GM12873 (cell line): ENCODE measurements around the gene VPS11.

ENCODE experiments used
- TF ChIP-seq, protein P1 (sequence below): IDR thresholded peaks from 2 replicates; pipeline ENCODE4 v1.5.1; 2012; ENCODE audit warnings: low read depth, mild to moderate bottlenecking, moderate library complexity, low read length, control low read depth; ENCODE audit not compliant: insufficient read depth; ENCODE audit errors: missing control alignments

Gene VPS11

DNA sequence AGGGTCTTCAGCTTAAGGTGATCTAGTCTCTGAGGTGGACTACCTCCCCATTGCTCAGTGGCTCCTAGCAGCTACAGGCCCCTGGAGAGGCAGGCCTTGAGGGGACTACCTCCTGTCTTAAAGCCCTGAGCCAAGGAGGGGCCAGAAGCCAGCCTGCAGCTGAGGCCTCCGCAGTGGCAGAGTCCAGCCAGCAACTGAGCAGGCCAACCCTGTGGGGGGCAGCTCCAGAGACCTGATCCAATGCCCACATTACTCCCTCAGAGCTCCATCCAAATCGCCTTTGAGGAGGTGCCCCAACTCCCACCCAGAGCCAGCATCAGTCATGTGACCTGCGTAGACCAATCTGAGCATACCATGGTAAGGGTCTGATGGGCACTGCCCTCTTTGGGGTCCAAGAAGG is 42.2 kb downstream of the VPS11 start:
- TF ChIP-seq, protein P1, sequence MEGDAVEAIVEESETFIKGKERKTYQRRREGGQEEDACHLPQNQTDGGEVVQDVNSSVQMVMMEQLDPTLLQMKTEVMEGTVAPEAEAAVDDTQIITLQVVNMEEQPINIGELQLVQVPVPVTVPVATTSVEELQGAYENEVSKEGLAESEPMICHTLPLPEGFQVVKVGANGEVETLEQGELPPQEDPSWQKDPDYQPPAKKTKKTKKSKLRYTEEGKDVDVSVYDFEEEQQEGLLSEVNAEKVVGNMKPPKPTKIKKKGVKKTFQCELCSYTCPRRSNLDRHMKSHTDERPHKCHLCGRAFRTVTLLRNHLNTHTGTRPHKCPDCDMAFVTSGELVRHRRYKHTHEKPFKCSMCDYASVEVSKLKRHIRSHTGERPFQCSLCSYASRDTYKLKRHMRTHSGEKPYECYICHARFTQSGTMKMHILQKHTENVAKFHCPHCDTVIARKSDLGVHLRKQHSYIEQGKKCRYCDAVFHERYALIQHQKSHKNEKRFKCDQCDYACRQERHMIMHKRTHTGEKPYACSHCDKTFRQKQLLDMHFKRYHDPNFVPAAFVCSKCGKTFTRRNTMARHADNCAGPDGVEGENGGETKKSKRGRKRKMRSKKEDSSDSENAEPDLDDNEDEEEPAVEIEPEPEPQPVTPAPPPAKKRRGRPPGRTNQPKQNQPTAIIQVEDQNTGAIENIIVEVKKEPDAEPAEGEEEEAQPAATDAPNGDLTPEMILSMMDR = no peak

DNA sequence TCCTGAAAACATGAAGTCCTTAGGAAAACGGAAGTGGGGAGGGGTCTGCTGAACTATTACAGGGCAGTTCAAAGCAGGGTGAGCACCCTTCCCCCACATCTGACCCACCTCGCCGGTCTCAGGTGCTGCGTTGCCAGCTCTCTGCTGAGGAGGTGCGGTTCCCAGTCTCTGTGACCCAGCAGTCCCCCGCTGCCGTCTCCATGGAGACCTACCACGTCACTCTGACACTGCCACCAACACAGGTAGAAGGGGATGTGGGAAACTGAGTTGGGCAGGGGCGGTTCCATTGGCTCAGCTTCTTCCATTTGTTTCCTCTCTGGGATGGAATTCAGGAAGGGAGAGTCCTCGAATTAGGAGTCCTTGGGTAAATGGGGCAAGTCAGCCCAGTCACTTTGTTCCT is 42.8 kb downstream of the VPS11 start:
- TF ChIP-seq, protein P1 = no peak

DNA sequence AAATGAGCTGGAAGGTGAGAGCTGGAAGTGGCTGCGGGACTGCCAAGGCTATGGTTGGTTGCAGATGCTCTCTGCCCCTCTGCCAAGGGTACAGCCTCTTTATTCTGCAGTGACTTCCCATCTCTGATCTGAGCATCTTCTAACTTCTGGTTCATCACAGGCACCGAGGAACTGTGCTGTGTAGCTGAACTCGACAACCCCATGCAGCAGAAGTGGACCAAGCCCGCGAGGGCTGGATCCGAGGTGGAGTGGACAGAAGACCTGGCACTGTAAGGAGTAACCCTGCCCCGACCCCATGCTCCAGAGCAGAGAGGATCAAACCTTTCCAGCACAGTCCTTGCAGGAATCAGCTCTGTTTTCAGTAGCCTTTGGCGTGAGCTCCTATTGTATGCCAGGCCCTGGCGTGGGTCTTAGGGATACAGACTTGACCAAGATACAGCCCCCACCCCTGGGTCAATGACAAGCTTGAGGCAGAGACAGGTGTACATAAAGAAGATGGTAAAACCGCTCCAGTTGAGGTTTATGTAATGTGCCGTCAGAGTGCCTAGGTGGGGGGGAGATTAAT is 43.8 kb downstream of the VPS11 start:
- TF ChIP-seq, protein P1 = no peak

DNA sequence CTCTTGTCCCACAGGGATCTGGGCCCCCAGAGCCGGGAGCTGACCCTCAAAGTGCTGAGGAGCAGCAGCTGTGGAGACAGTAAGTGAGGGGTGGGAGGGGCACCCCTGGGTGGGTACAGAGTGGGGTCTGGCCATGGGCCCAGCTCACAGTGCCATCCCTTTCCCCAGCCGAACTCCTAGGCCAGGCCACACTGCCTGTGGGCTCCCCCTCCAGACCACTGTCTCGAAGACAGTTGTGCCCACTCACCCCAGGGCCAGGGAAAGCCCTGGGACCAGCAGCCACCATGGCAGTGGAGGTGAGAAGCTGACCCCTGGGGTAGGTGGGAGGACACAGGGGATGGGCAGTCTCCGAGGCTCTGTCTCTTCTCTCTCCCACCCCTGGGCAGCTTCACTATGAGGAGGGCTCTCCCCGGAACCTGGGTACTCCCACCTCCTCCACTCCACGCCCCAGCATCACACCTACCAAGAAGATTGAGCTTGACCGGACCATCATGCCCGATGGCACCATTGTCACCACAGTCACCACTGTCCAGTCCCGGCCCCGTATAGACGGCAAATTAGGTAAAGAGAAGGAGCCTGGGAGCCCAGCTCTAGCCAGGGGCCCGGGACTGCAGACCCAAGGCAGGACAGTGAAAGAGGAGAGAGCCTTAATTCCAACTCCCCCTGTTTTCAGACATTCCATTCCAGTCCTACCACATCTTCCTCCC is 44.8 kb downstream of the VPS11 start:
- TF ChIP-seq, protein P1 = no peak

DNA sequence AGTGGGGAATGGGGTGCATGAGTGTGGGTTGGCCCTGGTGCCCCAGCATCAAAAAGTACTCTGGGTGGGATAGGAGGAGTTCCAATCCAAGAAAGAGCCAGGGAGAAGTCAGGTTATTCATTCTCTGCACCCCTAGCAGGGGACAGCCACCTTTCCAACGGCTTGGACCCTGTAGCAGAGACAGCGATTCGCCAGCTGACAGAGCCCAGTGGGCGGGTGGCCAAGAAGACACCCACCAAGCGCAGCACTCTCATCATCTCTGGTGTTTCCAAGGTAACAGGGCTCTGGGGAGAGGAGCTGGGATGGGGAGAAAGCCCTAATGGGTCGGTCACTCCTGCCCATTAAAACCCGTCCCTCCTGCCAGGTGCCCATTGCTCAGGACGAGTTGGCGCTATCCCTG is 46.1 kb downstream of the VPS11 start:
- TF ChIP-seq, protein P1 = no peak

DNA sequence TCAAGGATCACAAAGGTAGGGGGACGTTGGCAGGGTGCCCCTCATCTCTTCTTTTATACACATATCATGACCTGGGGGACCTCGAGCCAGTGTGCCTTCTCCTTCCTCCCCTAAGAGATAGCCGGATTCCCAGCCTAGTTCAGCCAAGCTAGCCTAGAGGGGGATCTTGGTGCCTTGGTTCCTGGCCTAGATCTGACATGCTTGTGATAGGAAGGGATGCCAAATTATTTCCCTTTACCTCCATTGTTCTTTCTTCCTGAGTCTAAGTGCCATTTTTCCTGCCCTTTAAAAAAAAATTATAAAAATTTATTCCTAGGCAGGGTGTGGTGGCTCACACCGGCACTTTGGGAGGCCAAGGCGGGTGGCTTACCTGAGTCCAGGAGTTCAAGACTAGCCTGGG is 46.7 kb downstream of the VPS11 start:
- TF ChIP-seq, protein P1 = no peak

DNA sequence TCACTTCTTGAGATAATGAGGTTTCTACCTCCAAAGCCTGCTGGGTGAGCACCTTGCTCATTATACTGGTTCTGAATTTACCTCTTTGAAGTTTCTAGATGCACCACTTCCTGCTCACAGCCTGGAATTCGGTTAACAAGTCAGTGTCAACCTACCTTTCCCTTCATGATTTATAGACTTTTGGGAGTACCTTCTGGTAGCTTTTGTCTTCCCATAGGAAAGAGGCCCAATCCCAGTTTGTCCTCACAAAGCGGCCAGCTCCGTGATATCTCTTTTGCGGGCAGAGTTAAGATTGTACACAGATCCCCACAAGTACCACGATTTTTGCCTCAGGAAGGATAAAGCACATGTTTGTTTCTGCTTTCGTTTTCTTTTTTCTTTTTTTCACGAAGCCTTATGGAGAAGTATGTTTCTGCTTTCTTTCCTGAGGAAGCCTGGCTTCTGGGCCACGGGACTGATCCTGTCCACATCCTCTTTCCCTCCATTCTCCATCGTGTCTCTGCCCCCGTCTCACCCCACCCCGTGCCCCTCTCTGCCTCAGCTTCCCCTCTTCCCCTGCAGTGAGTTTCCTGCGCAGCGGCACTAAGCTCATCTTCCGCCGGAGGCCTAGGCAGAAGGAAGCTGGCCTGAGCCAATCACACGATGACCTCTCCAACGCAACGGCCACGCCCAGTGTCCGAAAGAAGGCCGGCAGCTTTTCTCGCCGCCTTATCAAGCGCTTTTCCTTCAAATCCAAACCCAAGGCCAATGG is 48.0 kb downstream of the VPS11 start:
- TF ChIP-seq, protein P1 = no peak
